ENCODE measurements around the gene AP2B1.

DNA sequence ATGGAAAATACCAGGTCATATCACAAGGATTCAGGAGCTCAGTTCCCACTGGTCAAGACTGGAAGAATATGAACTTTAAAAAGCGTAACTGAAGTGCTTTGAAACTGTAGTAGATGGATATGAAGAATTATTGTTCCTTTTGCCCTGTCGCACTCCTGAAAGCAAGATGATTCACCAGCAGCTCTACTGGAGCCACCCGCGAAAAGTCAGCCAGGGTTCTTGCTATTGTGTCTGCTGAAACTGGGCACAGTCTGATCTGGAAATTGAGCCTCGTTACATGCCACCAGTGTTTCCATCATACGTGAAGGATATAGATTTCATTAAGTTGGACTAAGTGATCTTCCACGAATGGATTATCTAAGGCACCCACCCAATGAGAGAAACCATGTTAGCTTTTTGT is 16.6 kb downstream of the AP2B1 start:
- TF ChIP-seq EZH2phosphoT487 (IDR thresholded peaks at IDR 0.05; ENCODE audit: low read depth) = no peak
- TF ChIP-seq, protein P1, sequence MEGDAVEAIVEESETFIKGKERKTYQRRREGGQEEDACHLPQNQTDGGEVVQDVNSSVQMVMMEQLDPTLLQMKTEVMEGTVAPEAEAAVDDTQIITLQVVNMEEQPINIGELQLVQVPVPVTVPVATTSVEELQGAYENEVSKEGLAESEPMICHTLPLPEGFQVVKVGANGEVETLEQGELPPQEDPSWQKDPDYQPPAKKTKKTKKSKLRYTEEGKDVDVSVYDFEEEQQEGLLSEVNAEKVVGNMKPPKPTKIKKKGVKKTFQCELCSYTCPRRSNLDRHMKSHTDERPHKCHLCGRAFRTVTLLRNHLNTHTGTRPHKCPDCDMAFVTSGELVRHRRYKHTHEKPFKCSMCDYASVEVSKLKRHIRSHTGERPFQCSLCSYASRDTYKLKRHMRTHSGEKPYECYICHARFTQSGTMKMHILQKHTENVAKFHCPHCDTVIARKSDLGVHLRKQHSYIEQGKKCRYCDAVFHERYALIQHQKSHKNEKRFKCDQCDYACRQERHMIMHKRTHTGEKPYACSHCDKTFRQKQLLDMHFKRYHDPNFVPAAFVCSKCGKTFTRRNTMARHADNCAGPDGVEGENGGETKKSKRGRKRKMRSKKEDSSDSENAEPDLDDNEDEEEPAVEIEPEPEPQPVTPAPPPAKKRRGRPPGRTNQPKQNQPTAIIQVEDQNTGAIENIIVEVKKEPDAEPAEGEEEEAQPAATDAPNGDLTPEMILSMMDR (IDR thresholded peaks at IDR 0.05; ENCODE audit: low read depth, low read length) = no peak

Measured in OCI-LY3 (cell line).